K562 (cell line): ENCODE data around the gene SIRT4. TPM values are rescaled to one million over a fixed set of nuclear protein-coding genes. Genes with fewer than 3 reads are reported as not detected.

Source experiments
- EP300 ChIP-seq: IDR thresholded peaks from 2 replicates; pipeline ENCODE4 v1.6.1; 2012; ENCODE audit warnings: low read length, improper control_type of control experiment
- ETV5 ChIP-seq: sonication (generic); formaldehyde crosslinking; IDR thresholded peaks from 2 replicates; pipeline ENCODE4 v1.4.0; 2020; ENCODE audit warnings: low read depth, mild to moderate bottlenecking, missing genetic modification reagents
- GABPB1 ChIP-seq: sonication (generic); formaldehyde crosslinking; IDR thresholded peaks from 2 replicates; pipeline ENCODE4 v1.8.0; 2022; ENCODE audit warnings: mild to moderate bottlenecking, missing genetic modification reagents
- GTF2B ChIP-seq: IDR thresholded peaks from 2 replicates; pipeline ENCODE4 v1.6.1; 2011; ENCODE audit not compliant: insufficient read length; ENCODE audit errors: extremely low read depth
- MAX ChIP-seq: sonication (generic); formaldehyde crosslinking; IDR thresholded peaks from 2 replicates; pipeline ENCODE4 v1.9.0; 2022; ENCODE audit warnings: mild to moderate bottlenecking, missing genetic modification reagents
- MAZ ChIP-seq, 2 experiments: fragments of 450-650 bp in 1 of 2; sonication (generic) in 1 of 2; formaldehyde crosslinking; IDR thresholded peaks in 1 of 2; conservative IDR thresholded peaks in 1 of 2; 2 replicates each; pipeline versions ENCODE4 v1.4.0 to v1.5.0; 2020; ENCODE audit warnings: mild to moderate bottlenecking in 1 of 2, missing genetic modification reagents in 1 of 2
- RAD21 ChIP-seq, 2 experiments: fragments of 250-450 bp in 1 of 2; fragments of 450-650 bp in 1 of 2; sonication (Bioruptor Pico) in 1 of 2; formaldehyde crosslinking in 1 of 2; IDR thresholded peaks in 1 of 2; conservative IDR thresholded peaks in 1 of 2; 2 replicates each; pipeline versions ENCODE4 v1.4.0 to v1.8.0; 2020 to 2022; ENCODE audit warnings: mild to moderate bottlenecking in 2 of 2, moderate library complexity in 1 of 2
- RCOR1 ChIP-seq, 2 experiments: IDR thresholded peaks; 2 replicates each; pipeline ENCODE4 v1.6.1; 2012; ENCODE audit warnings: low read depth in 2 of 2, low read length in 2 of 2, borderline replicate concordance in 1 of 2, improper control_type of control experiment in 1 of 2
- TEAD4 ChIP-seq, 2 experiments: sonication (generic) in 1 of 2; formaldehyde crosslinking in 1 of 2; IDR thresholded peaks; 2 replicates each; pipeline versions ENCODE4 v1.6.1 to v1.8.0; 2012 to 2022; ENCODE audit warnings: borderline replicate concordance in 1 of 2, inconsistent platforms in 1 of 2, low read length in 1 of 2, mild to moderate bottlenecking in 1 of 2, missing genetic modification reagents in 1 of 2
- UBTF ChIP-seq, 2 experiments: IDR thresholded peaks; 2 replicates each; pipeline ENCODE4 v1.6.1; 2012; ENCODE audit warnings: improper control_type of control experiment in 2 of 2, low read depth in 2 of 2, low read length in 2 of 2, borderline replicate concordance in 1 of 2
- ZFP36 ChIP-seq: fragments of 150-350 bp; IDR thresholded peaks from 2 replicates; pipeline ENCODE4 v1.6.1; 2018; ENCODE audit warnings: low read length, low read depth; ENCODE audit not compliant: partially characterized antibody
- ZMIZ1 ChIP-seq, 2 experiments: fragments of 150-350 bp in 1 of 2; IDR thresholded peaks; 2 replicates each; pipeline ENCODE4 v1.6.1; 2012 to 2016; ENCODE audit warnings: low read depth in 2 of 2, low read length in 2 of 2, mild to moderate bottlenecking in 1 of 2, moderate library complexity in 1 of 2
- ZNF740 ChIP-seq, 3 experiments: fragments of 200-800 bp in 1 of 3; sonication (Bioruptor generic) in 1 of 3; sonication (generic) in 1 of 3; formaldehyde crosslinking in 1 of 3; IDR thresholded peaks; 2 replicates each; pipeline versions ENCODE4 v1.6.1 to v1.8.0; 2016 to 2022; ENCODE audit warnings: mild to moderate bottlenecking in 2 of 3, missing compliant biosample characterization in 2 of 3, missing genetic modification characterization in 2 of 3, missing genetic modification reagents in 1 of 3
- polyA plus RNA-seq, 8 experiments: library from polyadenylated mRNA; depleted of rRNA in 4 of 8; stranded (reverse) in 5 of 8; unstranded in 3 of 8; fragments of >200 nt; fragmentation: Nextera tagmentation in 2 of 8; fragmentation: Illumina TruSeq in 1 of 8; extraction: Ambion mirVana in 2 of 8; extraction: Trizol in 1 of 8; gene quantifications; 2 replicates each; pipeline versions ENCODE4 v1.2.1 to v1.2.3, GENCODE V29; 2011 to 2014; ENCODE audit warnings: inconsistent platforms in 1 of 8, missing spikeins in 1 of 8
- total RNA-seq, 7 experiments: library from RNA; depleted of rRNA in 6 of 7; stranded (reverse); fragments of >200 nt in 6 of 7; fragmentation: Illumina TruSeq in 2 of 7; extraction: Trizol in 2 of 7; gene quantifications; 2 replicates each; pipeline versions ENCODE4 v1.2.1 to v1.2.3, GENCODE V29; 2011 to 2021; ENCODE audit warnings: low replicate concordance in 1 of 7

SIRT4 gene
- total and polyA plus RNA-seq, 9 of the 15 experiments (the other 6 are each of a cell fraction or from before 2014, with no cell fraction given), result 0.86 to 5.2 (median 2.4) TPM

- TF ChIP-seq ZNF740 (CRISPR knock-in tag; IDR thresholded peaks at IDR 0.05) (peak; percentile 38; the same call in 1 of the 2 replicates), ZNF740 (tag; IDR thresholded peaks at IDR 0.05) (no peak), TEAD4 (IDR thresholded peaks at IDR 0.05; ENCODE audit: low read length) (peak; percentile 48), TEAD4 (CRISPR knock-in tag; IDR thresholded peaks at IDR 0.05; ENCODE audit: borderline replicate concordance) (no peak), GABPB1 (CRISPR knock-in tag) (peak; percentile 51; the same call in 1 of the 2 replicates), MAX (CRISPR knock-in tag) (peak; percentile 59), RAD21 (CRISPR knock-in tag; conservative IDR thresholded peaks at IDR 0.05 in 1 of 2, IDR thresholded peaks at IDR 0.05 in 1 of 2) (peak; percentile 90 to 98), EP300 (0 out of 2 replicates have a peak, but pooled peaks have one; percentile 21), ZFP36 (peak; percentile 11), ETV5 (0 out of 2 replicates have a peak, but pooled peaks have one; percentile 53), RCOR1 (IDR thresholded peaks at IDR 0.05; ENCODE audit: borderline replicate concordance in 1 of 2, low read depth in 2 of 2, low read length in 2 of 2) (peak in 1 of 2 experiments; percentile 69; a peak in 2 of 4 replicates), GTF2B (no peak), MAZ (CRISPR knock-in tag; conservative IDR thresholded peaks at IDR 0.05 in 1 of 2, IDR thresholded peaks at IDR 0.05 in 1 of 2) (peak; percentile 47 to 54; a peak in 2 of 4 replicates), UBTF (IDR thresholded peaks at IDR 0.05; ENCODE audit: borderline replicate concordance in 1 of 2, low read depth in 2 of 2, low read length in 2 of 2) (no peak), ZMIZ1 (IDR thresholded peaks at IDR 0.05; ENCODE audit: low read depth in 2 of 2, low read length in 2 of 2) (0 out of 4 replicates have a peak, but pooled peaks of 1 of the 2 experiments have one; percentile 38)
These were observed 54.5 kb downstream of the SIRT4 start (continued) for GRCh38 chr12:120356567-120357030.
